ENCODE measurements around the gene GCN1.
A peak's percentile ranks its signal among the peaks of the same experiment; 100 is the strongest.

GCN1 gene

GRCh38 chr12:120096671-120097202, 97.8 kb downstream of the GCN1 start:
- TF ChIP-seq, protein P1, sequence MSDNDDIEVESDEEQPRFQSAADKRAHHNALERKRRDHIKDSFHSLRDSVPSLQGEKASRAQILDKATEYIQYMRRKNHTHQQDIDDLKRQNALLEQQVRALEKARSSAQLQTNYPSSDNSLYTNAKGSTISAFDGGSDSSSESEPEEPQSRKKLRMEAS (IDR thresholded peaks at IDR 0.05; ENCODE audit: low read depth, low read length), result no peak
- TF ChIP-seq CTCF (IDR thresholded peaks at IDR 0.05; ENCODE audit: low read depth, low read length) (no peak), POLR2A (IDR thresholded peaks at IDR 0.05; ENCODE audit: extremely low read depth, insufficient read length) (no peak), MYC (IDR thresholded peaks at IDR 0.05; ENCODE audit: low read depth, low read length) (no peak)
- DNase-seq (ENCODE audit: low read depth), result no peak
- no peak overlapping the region for H3K4me3 ChIP-seq (ENCODE audit: low read depth, low read length)

GRCh38 chr12:120095736-120096135, 98.8 kb downstream of the GCN1 start:
- no peak for DNase-seq (ENCODE audit: low read depth)
- no peak overlapping the region for H3K4me3 ChIP-seq (ENCODE audit: low read depth, low read length)
- no peak for TF ChIP-seq MYC (IDR thresholded peaks at IDR 0.05; ENCODE audit: low read depth, low read length)
- TF ChIP-seq, protein P1 (IDR thresholded peaks at IDR 0.05; ENCODE audit: low read depth, low read length), result no peak
- TF ChIP-seq POLR2A (IDR thresholded peaks at IDR 0.05; ENCODE audit: extremely low read depth, insufficient read length), result no peak
- no peak for TF ChIP-seq CTCF (IDR thresholded peaks at IDR 0.05; ENCODE audit: low read depth, low read length)

GRCh38 chr12:120095331-120095730, 99.2 kb downstream of the GCN1 start:
- DNase-seq (ENCODE audit: low read depth), result no peak
- no peak overlapping the region for H3K4me3 ChIP-seq (ENCODE audit: low read depth, low read length)
- no peak for TF ChIP-seq POLR2A (IDR thresholded peaks at IDR 0.05; ENCODE audit: extremely low read depth, insufficient read length)
- TF ChIP-seq CTCF (IDR thresholded peaks at IDR 0.05; ENCODE audit: low read depth, low read length), result no peak
- TF ChIP-seq, protein P1 (IDR thresholded peaks at IDR 0.05; ENCODE audit: low read depth, low read length), result no peak
- TF ChIP-seq MYC (IDR thresholded peaks at IDR 0.05; ENCODE audit: low read depth, low read length), result no peak

DNA sequence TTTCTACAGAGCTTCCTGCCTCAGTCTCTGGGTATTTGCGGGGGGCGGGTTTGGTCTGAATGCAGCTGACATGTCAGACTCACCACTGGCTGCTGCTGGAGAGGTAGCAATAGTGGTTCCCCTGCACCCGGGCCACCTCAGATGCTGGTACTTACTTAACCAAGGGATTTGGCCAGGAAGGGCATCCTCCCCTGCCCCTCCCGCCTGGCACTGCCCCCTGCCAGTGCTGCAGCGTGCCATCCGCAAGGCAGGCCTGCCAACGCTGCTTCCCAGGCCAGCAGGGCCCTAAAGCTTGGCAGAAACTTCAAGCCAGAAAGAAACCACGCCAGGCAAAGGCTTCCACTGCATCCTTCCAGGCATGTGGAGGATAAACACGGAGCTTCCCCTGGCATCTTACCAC, 100.0 kb downstream of the GCN1 start:
- no peak overlapping the region for H3K4me3 ChIP-seq (ENCODE audit: low read depth, low read length)
- no peak for TF ChIP-seq POLR2A (IDR thresholded peaks at IDR 0.05; ENCODE audit: extremely low read depth, insufficient read length)
- DNase-seq (ENCODE audit: low read depth), result no peak

DNA sequence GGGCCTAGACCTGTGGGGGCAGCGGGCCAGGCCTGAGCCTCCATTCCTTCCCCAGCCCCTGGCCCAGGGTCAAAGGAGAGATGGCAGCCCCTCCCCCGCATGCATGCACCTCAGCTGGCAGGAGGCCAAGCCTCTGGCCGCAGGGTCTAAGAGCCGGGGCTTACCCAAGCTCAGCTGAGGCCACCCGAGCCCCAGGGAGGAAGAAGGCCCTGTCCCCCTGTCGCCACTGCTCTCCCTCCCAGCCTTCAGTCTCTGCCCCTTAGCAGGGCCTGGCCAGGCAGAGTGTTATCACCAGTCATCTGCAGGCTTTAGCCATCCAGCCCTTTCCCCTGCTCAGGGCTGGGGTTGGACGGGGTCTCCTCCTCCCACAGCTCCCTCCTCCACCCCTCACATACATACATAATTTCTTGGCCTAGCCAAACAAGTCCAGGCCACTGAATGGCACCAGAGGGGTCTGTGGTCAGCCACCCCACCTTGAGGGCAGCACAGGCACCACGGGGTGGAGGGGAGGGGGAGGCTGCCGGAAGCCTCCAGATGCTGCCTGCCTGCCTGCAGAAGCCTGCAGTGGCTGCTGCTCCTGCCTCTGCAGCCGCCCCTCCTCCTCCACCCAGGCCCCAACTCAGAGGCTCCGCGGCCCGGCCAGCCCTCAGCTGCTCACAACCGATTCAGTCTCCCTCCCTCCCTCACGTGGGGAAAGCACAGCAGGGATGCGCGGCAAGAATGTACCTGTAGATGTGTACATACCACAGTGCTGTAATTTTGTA, 100.7 kb downstream of the GCN1 start:
- peak; percentile 78 for DNase-seq (ENCODE audit: low read depth)
- H3K4me3 ChIP-seq (ENCODE audit: low read depth, low read length), result no peak overlapping the region
- TF ChIP-seq, protein P1 (IDR thresholded peaks at IDR 0.05; ENCODE audit: low read depth, low read length), result 0 out of 2 replicates have a peak, but pooled peaks have one; percentile 32
- TF ChIP-seq MYC (IDR thresholded peaks at IDR 0.05; ENCODE audit: low read depth, low read length) (no peak; the same call in 1 of the 2 replicates), CTCF (IDR thresholded peaks at IDR 0.05; ENCODE audit: low read depth, low read length) (no peak), POLR2A (IDR thresholded peaks at IDR 0.05; ENCODE audit: extremely low read depth, insufficient read length) (no peak)

DNA sequence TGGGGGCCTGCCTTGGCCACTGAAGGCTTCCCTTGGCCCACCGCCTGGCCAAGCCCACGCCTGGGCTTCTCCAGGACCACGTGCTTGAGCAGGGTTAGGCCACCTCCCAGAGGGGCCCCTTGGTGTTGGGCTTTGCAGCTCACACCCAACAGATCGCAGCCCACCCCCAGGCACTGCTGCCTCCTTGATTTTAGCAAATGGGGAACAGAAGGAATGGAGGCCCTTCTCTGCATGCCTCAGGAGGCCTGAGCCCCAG, 101.3 kb downstream of the GCN1 start:
- H3K4me3 ChIP-seq (ENCODE audit: low read depth, low read length), result no peak overlapping the region
- TF ChIP-seq, protein P1 (IDR thresholded peaks at IDR 0.05; ENCODE audit: low read depth, low read length), result no peak
- no peak for TF ChIP-seq MYC (IDR thresholded peaks at IDR 0.05; ENCODE audit: low read depth, low read length)
- no peak for TF ChIP-seq CTCF (IDR thresholded peaks at IDR 0.05; ENCODE audit: low read depth, low read length)
- no peak for TF ChIP-seq POLR2A (IDR thresholded peaks at IDR 0.05; ENCODE audit: extremely low read depth, insufficient read length)
- no peak for DNase-seq (ENCODE audit: low read depth)

Data from NB4 (cell line).